BE2C (cell line): ENCODE measurements around the gene MCUB.

Experiments used
- DNase-seq: peaks from one replicate; pipeline ENCODE4 v3.0.0-alpha.2; 2020
- H3K27me3 ChIP-seq: fragments of 250-450 bp; sonication (Bioruptor Pico); 2 replicates; pipeline ENCODE4 v1.5.1; 2020; ENCODE audit warnings: mild to moderate bottlenecking
- H3K36me3 ChIP-seq: fragments of 250-450 bp; sonication (Bioruptor Pico); 2 replicates; pipeline ENCODE4 v1.5.1; 2020; ENCODE audit warnings: mild to moderate bottlenecking
- H3K4me1 ChIP-seq: fragments of 250-450 bp; sonication (Bioruptor Pico); 2 replicates; pipeline ENCODE4 v1.5.1; 2020
- H3K4me3 ChIP-seq: 2 replicates; pipeline ENCODE4 v1.5.1; 2011; ENCODE audit warnings: low read depth, low read length
- H3K9me3 ChIP-seq: fragments of 250-450 bp; sonication (Bioruptor Pico); 2 replicates; pipeline ENCODE4 v1.5.1; 2020
- TF ChIP-seq, protein P1 (sequence below): IDR thresholded peaks from 2 replicates; pipeline ENCODE4 v1.5.1; 2012; ENCODE audit warnings: mild to moderate bottlenecking, low read depth, low read length

MCUB gene

DNA sequence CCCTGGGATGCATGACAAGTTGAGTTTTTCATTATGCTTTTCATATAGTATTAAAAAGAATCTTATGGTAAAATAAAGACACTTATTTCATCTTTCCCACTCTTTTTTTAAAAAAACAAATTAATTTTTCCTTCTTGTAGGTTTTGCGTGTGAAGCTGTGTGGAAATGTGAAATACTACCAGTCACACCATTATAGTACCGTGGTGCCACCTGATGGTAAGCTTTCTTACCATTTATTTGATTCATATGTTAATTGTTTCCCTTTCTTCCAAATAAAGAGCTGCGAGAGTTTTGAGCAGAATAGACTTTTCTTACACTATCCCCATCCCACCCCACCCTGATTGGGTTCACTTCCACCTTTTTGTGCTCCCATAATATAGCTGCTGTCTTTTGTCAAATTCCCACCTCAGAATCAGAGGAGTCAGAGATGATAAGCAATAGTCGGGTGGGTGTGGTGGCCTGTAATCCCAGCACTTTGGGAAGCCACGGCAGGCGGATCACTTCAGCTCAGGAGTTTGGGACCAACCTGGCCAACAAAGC lies 98.9 kb downstream of the MCUB start:
- H3K4me3 ChIP-seq = no peak overlapping the region
- no peaks in the 10 kb centered on the region for H3K36me3 ChIP-seq
- H3K27me3 ChIP-seq = no peaks in the 10 kb centered on the region; the same call in 1 of the 2 replicates
- no peaks in the 10 kb centered on the region for H3K9me3 ChIP-seq
- DNase-seq = no peak
- no peaks in the 10 kb centered on the region for H3K4me1 ChIP-seq
- TF ChIP-seq, protein P1, sequence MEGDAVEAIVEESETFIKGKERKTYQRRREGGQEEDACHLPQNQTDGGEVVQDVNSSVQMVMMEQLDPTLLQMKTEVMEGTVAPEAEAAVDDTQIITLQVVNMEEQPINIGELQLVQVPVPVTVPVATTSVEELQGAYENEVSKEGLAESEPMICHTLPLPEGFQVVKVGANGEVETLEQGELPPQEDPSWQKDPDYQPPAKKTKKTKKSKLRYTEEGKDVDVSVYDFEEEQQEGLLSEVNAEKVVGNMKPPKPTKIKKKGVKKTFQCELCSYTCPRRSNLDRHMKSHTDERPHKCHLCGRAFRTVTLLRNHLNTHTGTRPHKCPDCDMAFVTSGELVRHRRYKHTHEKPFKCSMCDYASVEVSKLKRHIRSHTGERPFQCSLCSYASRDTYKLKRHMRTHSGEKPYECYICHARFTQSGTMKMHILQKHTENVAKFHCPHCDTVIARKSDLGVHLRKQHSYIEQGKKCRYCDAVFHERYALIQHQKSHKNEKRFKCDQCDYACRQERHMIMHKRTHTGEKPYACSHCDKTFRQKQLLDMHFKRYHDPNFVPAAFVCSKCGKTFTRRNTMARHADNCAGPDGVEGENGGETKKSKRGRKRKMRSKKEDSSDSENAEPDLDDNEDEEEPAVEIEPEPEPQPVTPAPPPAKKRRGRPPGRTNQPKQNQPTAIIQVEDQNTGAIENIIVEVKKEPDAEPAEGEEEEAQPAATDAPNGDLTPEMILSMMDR = no peak

DNA sequence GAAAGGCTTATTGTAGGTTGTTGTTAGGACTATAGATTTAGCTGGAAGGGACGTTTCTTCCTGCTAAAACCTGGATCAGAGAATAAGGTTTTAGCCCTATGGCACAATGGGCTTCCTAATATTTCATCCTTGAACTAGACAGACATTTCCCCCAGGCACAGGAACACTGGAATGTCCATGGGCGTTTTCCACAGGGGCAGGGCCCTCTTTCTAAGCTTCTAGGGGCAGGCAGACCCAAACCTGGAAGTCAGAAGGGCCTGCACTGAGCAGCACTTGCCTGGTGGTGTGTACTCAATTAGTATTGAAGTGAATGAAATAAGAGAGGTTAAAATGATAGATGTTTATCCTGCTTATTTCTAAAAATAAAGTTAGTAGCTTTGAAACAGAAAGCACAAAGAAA lies 102.1 kb downstream of the MCUB start:
- Histone ChIP-seq H3K4me1 (no peaks in the 10 kb centered on the region), H3K27me3 (no peaks in the 10 kb centered on the region; the same call in 1 of the 2 replicates), H3K4me3 (no peak overlapping the region), H3K9me3 (no peaks in the 10 kb centered on the region), H3K36me3 (no peaks in the 10 kb centered on the region)
- DNase-seq = no peak
- TF ChIP-seq, protein P1 = no peak

GRCh38 chr4:109662771-109663170 lies 102.7 kb downstream of the MCUB start:
- Histone ChIP-seq H3K4me3 (no peak overlapping the region), H3K9me3 (no peaks in the 10 kb centered on the region), H3K27me3 (no peaks in the 10 kb centered on the region; the same call in 1 of the 2 replicates), H3K4me1 (no peaks in the 10 kb centered on the region), H3K36me3 (no peaks in the 10 kb centered on the region)
- no peak for DNase-seq
- TF ChIP-seq, protein P1 = no peak

GRCh38 chr4:109665783-109666485 lies 105.9 kb downstream of the MCUB start:
- no peaks in the 10 kb centered on the region for H3K27me3 ChIP-seq
- DNase-seq = no peak
- no peaks in the 10 kb centered on the region for H3K36me3 ChIP-seq
- TF ChIP-seq, protein P1 = no peak
- H3K9me3 ChIP-seq = no peaks in the 10 kb centered on the region
- no peaks in the 10 kb centered on the region for H3K4me1 ChIP-seq
- H3K4me3 ChIP-seq = no peak overlapping the region

GRCh38 chr4:109671350-109671749 lies 111.3 kb downstream of the MCUB start:
- H3K27me3 ChIP-seq = no peaks in the 10 kb centered on the region
- H3K9me3 ChIP-seq = no peaks in the 10 kb centered on the region
- TF ChIP-seq, protein P1 = no peak

More at GRCh38 chr4:109671350-109671749, 111.3 kb downstream of the MCUB start:
- no peaks in the 10 kb centered on the region for H3K36me3 ChIP-seq
- no peaks in the 10 kb centered on the region for H3K4me1 ChIP-seq
- DNase-seq = no peak
- no peak overlapping the region for H3K4me3 ChIP-seq
